ENCODE results near the gene GOSR2.
"Not testable (repeated sequence)": the region's sequence is repeated elsewhere in the genome, so short reads cannot be mapped to it uniquely, and the experiment has no call there.

The GOSR2 gene

DNA sequence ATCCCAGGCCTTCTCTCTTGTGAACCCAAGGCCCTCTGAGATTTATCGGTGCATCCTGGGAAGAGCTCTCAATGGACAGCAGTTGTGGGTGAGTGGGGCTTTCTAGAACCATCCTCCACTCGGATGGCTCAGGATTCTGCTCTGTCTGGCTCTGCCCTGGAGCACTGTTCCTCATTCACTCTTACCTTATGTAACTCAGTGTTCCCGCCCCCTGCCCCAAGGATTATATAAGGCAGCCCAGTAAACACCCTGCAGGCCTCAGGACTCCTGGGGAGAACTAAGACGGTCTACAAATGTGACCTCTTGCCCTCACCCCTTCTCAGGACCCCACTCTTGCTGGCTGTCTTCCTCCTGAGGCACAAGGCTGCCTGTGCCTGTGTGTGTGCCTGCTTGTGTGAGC is 52.3 kb downstream of the GOSR2 start:
- no peak for TF ChIP-seq ZNF274 (IDR thresholded peaks at IDR 0.05; ENCODE audit: low read depth, low read length)
- H3K4me3 ChIP-seq (ENCODE audit: low read length), result no peak overlapping the region

- no peak overlapping the region for H3K4me3 ChIP-seq (ENCODE audit: low read length)
- TF ChIP-seq ZNF274 (IDR thresholded peaks at IDR 0.05; ENCODE audit: low read depth, low read length), result no peak
These were observed 53.8 kb downstream of the GOSR2 start for GRCh38 chr17:46976626-46977270.

GRCh38 chr17:46977348-46977747 is 54.4 kb downstream of the GOSR2 start:
- TF ChIP-seq ZNF274 (IDR thresholded peaks at IDR 0.05; ENCODE audit: low read depth, low read length), result no peak
- H3K4me3 ChIP-seq (ENCODE audit: low read length), result no peak overlapping the region

DNA sequence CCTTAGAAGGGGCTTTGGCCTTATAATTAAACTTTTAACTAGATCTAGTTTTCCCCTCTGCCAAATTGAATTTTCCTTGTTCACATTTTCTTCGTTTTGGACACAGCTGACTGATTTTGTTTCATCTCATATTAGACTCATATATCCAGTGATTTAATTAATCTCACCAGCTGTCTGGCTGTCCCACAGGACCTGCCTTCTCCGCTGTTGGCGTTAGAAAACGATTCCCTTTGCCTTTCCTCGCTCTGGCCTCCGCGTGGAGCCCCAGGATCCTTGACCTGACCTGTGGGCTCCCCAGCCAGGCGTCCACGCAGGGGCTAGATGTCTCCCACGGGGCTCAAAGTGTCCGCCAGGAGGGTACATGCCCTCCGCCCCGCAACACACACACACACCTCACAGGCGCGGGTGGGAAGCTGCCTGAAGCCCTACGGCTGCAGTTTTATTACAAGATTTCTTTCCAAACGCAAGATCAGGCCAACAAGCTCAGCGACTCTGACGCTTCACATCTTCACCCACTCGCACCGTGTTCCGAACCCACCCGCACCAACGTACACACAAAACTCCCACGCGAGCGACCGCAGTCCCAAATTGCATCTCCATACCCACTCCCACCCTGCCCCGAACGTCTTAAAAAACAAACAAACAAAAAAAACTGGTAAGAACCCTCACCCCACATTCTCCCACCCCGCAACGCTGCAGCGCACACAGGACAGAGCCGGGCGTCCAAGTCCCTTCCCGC is 55.0 kb downstream of the GOSR2 start:
- H3K4me3 ChIP-seq (ENCODE audit: low read length), result no peak overlapping the region; the same call in 1 of the 2 replicates
- TF ChIP-seq ZNF274 (IDR thresholded peaks at IDR 0.05; ENCODE audit: low read depth, low read length), result no peak

DNA sequence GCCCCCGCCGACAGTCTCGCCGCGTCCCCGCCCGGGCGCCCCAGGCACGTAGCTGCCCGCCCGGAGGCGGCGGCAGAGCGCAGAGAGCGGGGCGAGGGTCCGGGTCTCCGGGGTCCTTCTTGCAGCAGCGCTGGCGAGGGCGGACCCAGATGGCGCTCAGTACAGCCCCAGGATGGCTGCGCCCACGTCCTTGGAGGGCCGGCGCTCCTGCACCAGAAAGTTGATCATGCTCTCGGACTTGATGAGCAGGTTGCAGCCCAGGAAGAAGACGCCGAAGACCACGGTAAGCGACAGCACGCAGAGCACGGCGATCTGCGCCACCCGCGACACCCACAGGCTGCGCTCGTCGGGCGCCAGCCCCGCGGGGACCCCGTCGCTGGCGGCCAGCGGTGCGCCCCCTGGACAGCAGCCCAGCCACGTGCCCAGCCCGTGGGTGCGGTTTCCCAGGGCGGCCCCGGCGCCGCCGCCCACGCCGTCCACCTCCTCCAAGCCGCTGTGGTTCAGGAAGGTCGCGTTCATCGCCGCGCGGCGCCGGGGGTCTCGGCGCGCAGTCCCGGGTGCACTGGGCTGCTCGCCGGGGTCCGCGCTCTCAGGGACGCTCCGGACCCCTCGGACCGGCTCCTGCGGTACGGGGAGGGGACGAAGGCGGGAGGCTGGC is 55.7 kb downstream of the GOSR2 start:
- TF ChIP-seq ZNF274 (IDR thresholded peaks at IDR 0.05; ENCODE audit: low read depth, low read length), result no peak
- peak overlapping the region; percentile 45; the same call in 1 of the 2 replicates for H3K4me3 ChIP-seq (ENCODE audit: low read length)

DNA sequence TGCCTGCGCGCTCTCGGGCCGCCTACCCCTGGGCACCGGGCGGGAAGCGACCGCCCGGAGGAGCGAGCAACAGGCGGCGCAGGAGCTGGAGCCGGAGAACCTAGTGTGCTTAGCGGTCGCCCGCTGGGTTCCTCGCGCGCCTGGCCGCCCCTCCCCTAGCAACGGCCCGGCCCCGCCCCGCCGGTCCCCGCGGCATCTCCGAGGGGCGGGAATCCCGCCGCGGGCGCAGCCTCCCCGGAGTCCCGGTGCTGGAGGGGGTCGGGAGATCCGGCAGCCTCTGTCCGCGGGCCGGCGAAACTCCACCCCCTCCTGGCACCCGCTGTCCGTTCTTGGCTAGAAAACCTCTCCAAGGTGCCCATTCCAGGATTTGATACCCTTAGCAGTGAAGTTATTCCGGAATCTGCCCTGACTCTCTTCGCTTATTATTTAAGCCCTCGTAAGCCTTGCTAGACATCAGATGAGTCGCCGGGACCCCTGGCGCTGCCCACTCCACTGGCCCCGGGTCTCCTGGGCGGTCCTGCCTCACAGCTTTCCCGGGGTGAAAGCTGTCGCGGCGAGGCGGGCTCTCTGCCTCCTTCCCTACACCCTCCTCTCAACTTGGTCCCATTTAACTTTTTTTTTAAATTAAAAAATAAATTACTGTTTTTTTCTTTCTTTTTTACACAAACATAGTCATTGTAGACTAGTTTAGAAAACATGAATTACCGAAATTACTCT is 56.3 kb downstream of the GOSR2 start, which contains the start of gene RPRML:
TSS of gene RPRML (minus strand) at position 107 of the 717 bp plus-strand sequence. CDS start 246 bp downstream, outside the sequence.
- peak within 1 kb of the TSS; percentile 45; the same call in 1 of the 2 replicates for H3K4me3 ChIP-seq (ENCODE audit: low read length)
- TF ChIP-seq ZNF274 (IDR thresholded peaks at IDR 0.05; ENCODE audit: low read depth, low read length), result no peak

GRCh38 chr17:46982577-46982976 is 59.6 kb downstream of the GOSR2 start:
- TF ChIP-seq ZNF274 (IDR thresholded peaks at IDR 0.05; ENCODE audit: low read depth, low read length), result no peak

GRCh38 chr17:46983782-46984181 is 60.8 kb downstream of the GOSR2 start:
- H3K4me3 ChIP-seq (ENCODE audit: low read length), result no peak overlapping the region
- TF ChIP-seq ZNF274 (IDR thresholded peaks at IDR 0.05; ENCODE audit: low read depth, low read length), result no peak

More at GRCh38 chr17:46982577-46982976, 59.6 kb downstream of the GOSR2 start:
- H3K4me3 ChIP-seq (ENCODE audit: low read length), result no peak overlapping the region

- no peak overlapping the region for H3K4me3 ChIP-seq (ENCODE audit: low read length)
- TF ChIP-seq ZNF274 (IDR thresholded peaks at IDR 0.05; ENCODE audit: low read depth, low read length), result no peak
These were observed 61.4 kb downstream of the GOSR2 start for GRCh38 chr17:46984341-46984740.

DNA sequence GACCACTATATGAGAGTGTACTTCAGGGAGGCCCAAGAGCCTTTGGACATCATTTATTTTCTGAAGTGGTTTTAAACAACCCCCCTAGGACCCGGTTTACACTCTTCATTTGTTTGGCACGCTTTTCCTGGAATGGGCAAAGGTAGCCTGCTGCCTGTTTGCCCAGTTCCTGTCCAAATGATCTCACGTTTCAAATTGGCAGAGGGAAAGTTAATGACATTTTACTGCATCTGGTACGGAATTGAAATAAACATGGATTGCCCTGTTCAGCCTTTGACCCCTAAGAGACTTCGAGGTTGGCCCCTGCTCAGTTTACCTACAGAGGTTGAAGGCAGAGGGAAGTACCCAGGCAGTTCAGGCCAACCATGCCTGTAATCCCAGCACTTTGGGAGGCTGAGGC is 61.9 kb downstream of the GOSR2 start:
- TF ChIP-seq ZNF274 (IDR thresholded peaks at IDR 0.05; ENCODE audit: low read depth, low read length), result no peak

GRCh38 chr17:46986366-46986765 is 63.4 kb downstream of the GOSR2 start:
- TF ChIP-seq ZNF274 (IDR thresholded peaks at IDR 0.05; ENCODE audit: low read depth, low read length), result no peak
- H3K4me3 ChIP-seq (ENCODE audit: low read length), result no peak overlapping the region

More for the DNA sequence above, 61.9 kb downstream of the GOSR2 start:
- no peak overlapping the region for H3K4me3 ChIP-seq (ENCODE audit: low read length)

- not testable (repeated sequence) for H3K4me3 ChIP-seq (ENCODE audit: low read length)
These were observed 65.0 kb downstream of the GOSR2 start for GRCh38 chr17:46987927-46988326.

DNA sequence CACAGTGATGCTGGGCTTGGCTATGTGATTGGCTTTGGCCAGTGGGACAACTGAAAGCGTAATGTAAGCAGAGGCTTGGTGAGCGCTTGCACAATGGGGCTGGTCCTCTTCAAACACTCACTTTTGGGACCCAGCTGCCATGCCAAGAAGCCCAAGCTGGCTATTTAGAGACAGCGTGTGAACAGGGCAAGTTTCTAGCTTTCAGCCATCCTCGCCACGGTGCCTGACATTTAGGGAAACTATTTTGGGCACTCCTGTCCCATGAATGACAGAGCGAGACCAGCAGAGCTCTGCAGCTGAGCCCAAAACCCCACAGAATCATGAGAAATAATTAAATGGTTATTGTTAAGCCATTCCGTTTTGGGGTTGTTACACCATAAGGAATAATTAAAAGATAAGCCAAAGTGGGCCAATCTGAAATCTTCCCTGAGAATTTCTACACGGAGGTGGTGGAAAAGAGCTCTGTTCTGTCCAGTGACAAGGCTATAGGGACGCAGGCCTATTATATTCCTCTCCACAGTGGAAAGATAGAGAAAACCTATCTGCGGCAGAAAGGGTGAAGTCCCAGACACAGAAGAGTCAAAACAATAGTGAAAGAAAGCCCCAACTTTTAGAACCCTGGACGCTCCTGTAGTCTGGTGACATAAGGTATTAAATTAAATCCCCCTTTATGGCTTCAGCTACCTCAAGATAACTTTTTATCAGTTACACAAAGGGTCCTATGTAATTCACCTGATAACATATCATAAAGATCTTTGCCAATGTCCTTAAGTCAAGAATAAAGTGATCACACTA is 66.9 kb downstream of the GOSR2 start:
- H3K4me3 ChIP-seq (ENCODE audit: low read length), result no peak overlapping the region
- no peak for TF ChIP-seq ZNF274 (IDR thresholded peaks at IDR 0.05; ENCODE audit: low read depth, low read length)

Data from GM08714 (cell line).